Subcutaneous adipose tissue (tissue), 4 donors: Measurements from ENCODE around the gene HINT3. TPM values are rescaled to one million over a fixed set of nuclear protein-coding genes. Genes with fewer than 3 reads are reported as not detected.

Experiments used
- total RNA-seq, 4 donors: library from RNA; depleted of rRNA; stranded (reverse); fragments of >200 nt; gene quantifications; one replicate each; pipeline ENCODE4 v1.1.0, GENCODE V29; 2016
- TF ChIP-seq, protein P1 (sequence below): fragments of 450-650 bp; IDR thresholded peaks from one replicate; pipeline ENCODE4 v1.5.1; 2016; ENCODE audit warnings: low read depth, mild to moderate bottlenecking, control low read depth, antibody characterized with exemption, moderate library complexity

The HINT3 gene
- total RNA-seq, 4 donors from 2014 or later: 14.2 to 25.8 (median 22.2) TPM

DNA sequence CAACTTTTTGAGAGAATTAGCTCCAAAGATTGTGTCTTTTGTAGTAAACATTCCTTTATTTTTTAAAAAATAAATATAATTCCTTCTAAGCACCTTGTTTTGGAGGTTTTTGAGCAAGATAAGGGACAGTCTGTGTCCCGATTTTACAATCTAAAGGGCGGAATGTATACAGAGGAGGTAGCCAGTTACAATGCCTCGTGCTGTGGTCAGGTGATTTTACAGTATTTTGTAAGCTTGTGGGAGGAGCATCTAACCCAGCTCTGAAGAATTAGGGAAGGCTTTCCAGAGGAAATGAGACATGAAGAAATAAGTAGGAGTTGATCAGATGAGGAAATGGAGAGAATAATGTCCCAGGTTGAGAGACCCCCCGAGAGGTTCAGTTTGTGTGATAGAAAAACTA, 1.3 kb downstream of the HINT3 start:
- TF ChIP-seq, protein P1, sequence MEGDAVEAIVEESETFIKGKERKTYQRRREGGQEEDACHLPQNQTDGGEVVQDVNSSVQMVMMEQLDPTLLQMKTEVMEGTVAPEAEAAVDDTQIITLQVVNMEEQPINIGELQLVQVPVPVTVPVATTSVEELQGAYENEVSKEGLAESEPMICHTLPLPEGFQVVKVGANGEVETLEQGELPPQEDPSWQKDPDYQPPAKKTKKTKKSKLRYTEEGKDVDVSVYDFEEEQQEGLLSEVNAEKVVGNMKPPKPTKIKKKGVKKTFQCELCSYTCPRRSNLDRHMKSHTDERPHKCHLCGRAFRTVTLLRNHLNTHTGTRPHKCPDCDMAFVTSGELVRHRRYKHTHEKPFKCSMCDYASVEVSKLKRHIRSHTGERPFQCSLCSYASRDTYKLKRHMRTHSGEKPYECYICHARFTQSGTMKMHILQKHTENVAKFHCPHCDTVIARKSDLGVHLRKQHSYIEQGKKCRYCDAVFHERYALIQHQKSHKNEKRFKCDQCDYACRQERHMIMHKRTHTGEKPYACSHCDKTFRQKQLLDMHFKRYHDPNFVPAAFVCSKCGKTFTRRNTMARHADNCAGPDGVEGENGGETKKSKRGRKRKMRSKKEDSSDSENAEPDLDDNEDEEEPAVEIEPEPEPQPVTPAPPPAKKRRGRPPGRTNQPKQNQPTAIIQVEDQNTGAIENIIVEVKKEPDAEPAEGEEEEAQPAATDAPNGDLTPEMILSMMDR: no peak

DNA sequence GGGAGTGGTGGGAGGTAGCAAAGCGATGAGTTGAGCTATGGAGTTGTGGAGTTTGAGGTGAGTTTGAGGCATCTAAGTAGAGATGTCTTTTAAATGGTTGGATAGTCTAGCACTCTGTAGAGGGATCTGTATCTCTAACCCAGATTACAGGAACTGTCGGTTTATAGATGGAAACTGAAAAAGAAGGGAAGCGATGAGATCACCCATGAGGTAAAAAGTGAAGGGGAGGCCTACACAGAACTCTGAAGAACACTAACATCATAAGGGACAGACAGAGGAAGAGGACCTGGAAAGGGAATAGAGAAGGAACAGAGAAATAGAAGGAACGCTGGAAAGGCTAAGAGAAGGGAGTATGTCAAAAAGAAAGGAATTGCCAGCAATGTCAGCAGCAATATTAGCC, 2.5 kb downstream of the HINT3 start:
- TF ChIP-seq, protein P1: no peak

DNA sequence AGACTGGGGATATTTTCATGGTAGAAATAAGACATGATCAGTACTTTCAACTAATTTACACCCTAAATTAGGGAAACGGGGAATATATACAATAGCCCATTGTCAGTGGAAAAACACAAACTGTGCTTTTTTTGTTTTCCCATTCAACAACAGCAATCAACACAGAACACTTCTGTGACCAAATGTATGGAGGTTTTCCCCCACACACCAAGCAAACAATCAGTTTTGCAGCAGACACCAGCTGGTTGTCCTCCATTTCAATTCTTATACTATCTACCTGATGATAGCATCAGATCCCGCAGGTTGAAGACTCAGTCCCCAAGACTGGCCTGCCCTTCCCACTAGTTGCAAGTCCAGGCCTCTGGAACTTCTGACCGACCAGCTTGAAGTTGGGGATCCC, 4.5 kb downstream of the HINT3 start:
- TF ChIP-seq, protein P1: no peak

DNA sequence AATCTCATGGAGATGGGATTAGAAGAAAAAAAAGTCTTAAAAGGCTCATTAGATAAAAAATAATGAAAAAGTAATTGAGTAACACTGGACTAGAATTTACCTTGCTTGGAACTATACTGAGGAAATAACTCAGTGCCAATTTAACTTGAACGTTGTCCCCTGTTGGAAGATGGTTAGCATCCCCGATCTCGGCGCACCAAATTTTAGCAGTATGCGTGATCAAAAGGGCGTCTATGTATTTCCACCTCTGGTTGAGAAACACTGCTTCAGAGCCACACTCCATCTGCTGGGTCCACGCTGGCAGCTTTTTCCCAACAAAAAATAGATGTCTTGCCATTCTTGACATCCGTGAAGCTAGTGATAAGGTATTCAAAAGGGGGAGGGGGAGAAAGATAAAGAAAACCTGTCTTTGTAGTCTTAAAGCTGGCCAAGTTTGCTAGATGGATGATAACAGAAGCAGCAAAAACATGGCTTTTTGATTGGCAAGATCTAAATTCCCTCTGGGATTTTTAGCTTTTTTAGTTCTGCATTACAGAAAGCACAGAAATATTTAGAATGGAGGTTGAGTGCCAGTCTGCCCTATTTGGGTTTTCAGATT, 6.4 kb downstream of the HINT3 start:
- TF ChIP-seq, protein P1: no peak

DNA sequence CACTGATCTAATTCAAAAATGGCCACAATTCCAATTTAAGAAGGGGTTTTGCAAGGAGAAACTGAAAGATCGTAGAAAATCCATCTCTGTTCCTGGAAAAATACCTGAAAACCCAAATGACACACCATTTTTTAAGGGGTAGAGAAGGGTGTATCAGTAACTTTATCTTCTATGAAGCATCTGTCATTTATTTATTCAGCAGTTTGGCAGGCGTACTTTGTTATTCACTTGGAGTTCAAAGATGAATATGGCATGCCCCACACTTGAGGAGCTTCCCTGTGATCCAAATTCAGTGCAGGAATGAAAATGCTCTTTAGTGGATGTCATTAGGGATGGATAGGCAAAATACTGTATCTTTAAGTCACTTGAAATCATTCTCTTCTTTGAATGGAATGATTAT, 7.2 kb downstream of the HINT3 start:
- TF ChIP-seq, protein P1: no peak

DNA sequence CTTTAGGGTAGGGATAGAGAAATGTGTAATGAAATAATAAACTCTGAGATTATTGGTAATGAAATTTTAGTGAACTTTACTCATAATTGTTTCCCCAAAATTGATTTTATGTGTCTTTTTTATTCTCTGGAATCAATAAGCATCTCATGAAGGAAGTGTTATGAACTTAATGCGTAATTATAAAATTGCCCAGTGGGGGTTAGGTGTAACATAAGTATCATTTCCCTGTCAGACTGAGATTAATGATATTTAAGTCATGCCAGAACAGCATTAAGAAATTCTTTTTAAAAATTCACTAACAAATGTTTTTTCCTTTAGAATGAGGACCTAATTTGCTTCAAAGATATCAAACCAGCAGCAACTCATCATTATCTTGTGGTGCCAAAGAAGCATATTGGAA, 10.0 kb downstream of the HINT3 start:
- TF ChIP-seq, protein P1: no peak

DNA sequence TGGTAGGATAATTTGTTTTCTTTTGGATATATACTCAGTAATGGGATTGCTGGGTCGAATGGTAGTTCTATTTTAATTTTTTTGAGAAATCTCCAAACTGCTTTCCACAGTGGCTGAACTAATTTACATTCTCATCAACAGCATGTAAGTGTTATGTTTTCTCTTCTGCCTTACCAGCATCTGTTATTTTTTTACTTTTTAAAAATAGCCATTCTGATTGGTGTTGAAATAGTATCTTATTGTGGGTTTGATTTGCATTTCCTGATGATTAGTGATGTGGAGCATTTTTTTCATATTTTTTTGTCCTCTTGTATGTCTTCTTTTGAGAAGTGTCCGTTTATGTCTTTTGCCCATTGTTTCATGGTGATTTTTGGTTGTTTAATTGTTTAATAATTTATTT, 11.9 kb downstream of the HINT3 start:
- TF ChIP-seq, protein P1: no peak
